ENCODE data around the gene AMZ2. TPM values are rescaled to one million over a fixed set of nuclear protein-coding genes. Genes with fewer than 3 reads are reported as not detected.

Gene AMZ2
- polyA plus RNA-seq, 3 donors = 76.9 to 95.6 (median 84.6) TPM

- no peak for DNase-seq (ENCODE audit: extremely low read depth in 1 of 11, low read depth in 9 of 11, low spot score in 4 of 11)
These were observed 48.7 kb downstream of the AMZ2 start for GRCh38 chr17:68296217-68297191.

GRCh38 chr17:68297195-68297594 lies 49.4 kb downstream of the AMZ2 start:
- no peak for DNase-seq (ENCODE audit: extremely low read depth in 1 of 11, low read depth in 9 of 11, low spot score in 4 of 11)

- no peak for DNase-seq (ENCODE audit: extremely low read depth in 1 of 11, low read depth in 9 of 11, low spot score in 4 of 11)
These were observed 50.8 kb downstream of the AMZ2 start for GRCh38 chr17:68298601-68299000.

DNA sequence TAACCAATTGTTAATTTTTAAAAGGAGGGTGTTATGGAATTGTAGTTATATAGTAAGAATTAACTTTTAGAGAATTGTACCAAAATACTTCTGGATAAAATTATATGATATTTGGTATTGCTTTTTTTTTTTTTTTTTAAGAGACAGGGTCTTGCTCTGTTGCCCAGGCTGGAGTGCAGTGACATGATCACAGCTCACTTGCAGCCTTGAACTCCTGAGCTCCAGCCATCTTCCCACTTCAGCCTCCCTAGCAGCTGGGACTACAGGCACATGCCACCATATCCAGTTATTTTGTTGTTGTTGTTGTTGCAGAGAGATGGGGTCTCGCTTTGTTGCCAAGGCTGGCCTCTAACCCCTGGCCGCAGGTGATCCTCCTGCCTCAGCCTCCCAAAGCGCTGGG lies 52.0 kb downstream of the AMZ2 start:
- no peak for DNase-seq (ENCODE audit: extremely low read depth in 1 of 11, low read depth in 9 of 11, low spot score in 4 of 11)

DNA sequence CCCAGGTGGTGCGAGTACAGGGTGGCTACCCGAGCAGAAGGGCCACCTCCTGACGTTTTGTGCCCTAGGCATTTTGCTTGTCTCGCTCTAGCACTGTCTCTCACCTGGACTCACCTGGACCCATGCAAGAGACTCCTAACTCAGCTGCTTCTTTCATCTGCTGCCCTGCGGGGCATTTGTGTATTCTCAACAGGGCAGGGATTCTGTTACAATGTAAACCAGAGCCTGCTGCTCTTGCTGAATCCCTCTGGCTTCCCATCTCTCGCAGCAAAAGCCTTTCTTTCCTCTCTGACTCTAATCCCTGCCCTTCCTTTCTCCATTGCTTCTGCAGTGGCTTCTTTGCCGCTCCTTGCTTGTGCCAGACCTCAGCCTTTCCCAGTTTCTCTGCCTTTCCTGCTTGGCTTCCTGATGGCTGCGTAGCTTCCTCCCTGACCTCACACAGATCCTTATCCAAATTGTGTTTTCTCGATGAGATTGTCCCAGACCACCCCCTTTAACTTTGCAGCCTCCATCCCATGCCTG lies 53.7 kb downstream of the AMZ2 start:
- no peak for DNase-seq (ENCODE audit: extremely low read depth in 1 of 11, low read depth in 9 of 11, low spot score in 4 of 11)

DNA sequence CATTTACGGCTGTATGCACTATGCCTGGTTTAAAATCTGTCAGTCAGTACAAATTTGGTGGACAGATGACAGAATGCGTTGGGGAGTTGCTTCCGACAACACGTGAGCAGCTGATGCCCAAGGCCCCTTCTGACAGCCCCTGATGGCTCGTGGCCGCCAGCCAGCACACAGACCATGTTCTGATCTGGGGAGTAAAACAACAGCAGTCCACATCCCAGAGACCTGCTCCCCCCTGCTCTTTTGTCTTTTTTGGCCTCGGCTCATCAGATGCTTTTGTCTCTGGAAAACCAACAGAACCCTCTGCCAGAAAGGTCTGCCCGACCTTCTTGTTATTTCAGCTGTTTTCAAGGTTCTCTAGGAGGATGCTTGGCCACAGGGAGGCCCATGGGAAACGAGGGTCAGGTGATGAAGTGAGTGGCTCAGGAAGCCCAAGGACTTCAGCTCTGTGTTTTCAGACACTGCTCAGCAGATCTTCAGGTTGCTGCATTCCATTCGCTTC lies 54.3 kb downstream of the AMZ2 start:
- DNase-seq (ENCODE audit: extremely low read depth in 1 of 11, low read depth in 9 of 11, low spot score in 4 of 11) = no peak

GRCh38 chr17:68302666-68303065 lies 54.8 kb downstream of the AMZ2 start:
- no peak for DNase-seq (ENCODE audit: extremely low read depth in 1 of 11, low read depth in 9 of 11, low spot score in 4 of 11)

- DNase-seq (ENCODE audit: extremely low read depth in 1 of 11, low read depth in 9 of 11, low spot score in 4 of 11) = no peak
These were observed 56.9 kb downstream of the AMZ2 start for GRCh38 chr17:68304706-68305105.

GRCh38 chr17:68305142-68305541 lies 57.3 kb downstream of the AMZ2 start:
- DNase-seq (ENCODE audit: extremely low read depth in 1 of 11, low read depth in 9 of 11, low spot score in 4 of 11) = no peak

Other genes starting within 250 kb of the AMZ2 start
- 100 to 1,000 TPM; 108 to 144 (median 138) TPM for gene KPNA2, start 212.3 kb upstream of the AMZ2 start, polyA plus RNA-seq (ENCODE audit: insufficient read length in 3 of 3)
- 1 to 10 TPM in 1 of 3 donors, under 1 TPM in 2; 0.73 to 1.6 (median 0.83) TPM for gene SLC16A6, start 43.1 kb downstream of the AMZ2 start, polyA plus RNA-seq (ENCODE audit: insufficient read length in 3 of 3)
- 1 to 10 TPM; 4.2 to 6.8 (median 5.0) TPM for gene ARSG, start 43.5 kb downstream of the AMZ2 start, polyA plus RNA-seq (ENCODE audit: insufficient read length in 3 of 3)
- gene WIPI1, start 209.5 kb downstream of the AMZ2 start, polyA plus RNA-seq (ENCODE audit: insufficient read length in 3 of 3) = 10 to 100 TPM; 24.9 to 33.5 (median 29.3) TPM

Measured in renal cortex interstitium (tissue), 11 donors.